GM21390 (cell line): ENCODE data around the gene POU3F3.

Experiments
- ATAC-seq: cut with Tn5 transposase; IDR thresholded peaks from one replicate; pipeline ENCODE4 v1.9.1; 2021; ENCODE audit not compliant: unreplicated experiment

Gene POU3F3

GRCh38 chr2:104872866-104873688 is 19.2 kb downstream of the POU3F3 start:
- ATAC-seq = peak; percentile 90

- ATAC-seq = no peak
Observed at GRCh38 chr2:104873689-104874054, 19.8 kb downstream of the POU3F3 start.

DNA sequence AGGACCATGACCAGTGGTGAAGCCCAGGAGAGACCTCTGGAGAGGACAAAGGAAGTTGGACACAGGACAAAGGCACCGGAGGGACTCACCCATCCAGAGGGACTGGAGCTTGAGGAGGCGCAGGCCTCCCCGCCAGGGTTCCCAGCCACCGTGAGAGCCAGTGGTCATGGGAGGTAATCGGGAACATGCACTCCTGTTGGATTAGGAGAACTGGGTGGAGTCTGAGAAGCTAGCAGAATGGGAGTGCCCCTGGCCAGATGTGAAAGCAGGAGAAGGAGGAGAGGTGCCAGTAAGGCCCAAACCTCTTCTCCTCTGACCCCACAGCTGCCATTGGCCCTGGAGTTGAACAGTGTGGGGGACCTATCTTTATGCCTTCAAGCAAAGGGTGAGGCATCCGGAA is 20.3 kb downstream of the POU3F3 start:
- ATAC-seq = no peak

DNA sequence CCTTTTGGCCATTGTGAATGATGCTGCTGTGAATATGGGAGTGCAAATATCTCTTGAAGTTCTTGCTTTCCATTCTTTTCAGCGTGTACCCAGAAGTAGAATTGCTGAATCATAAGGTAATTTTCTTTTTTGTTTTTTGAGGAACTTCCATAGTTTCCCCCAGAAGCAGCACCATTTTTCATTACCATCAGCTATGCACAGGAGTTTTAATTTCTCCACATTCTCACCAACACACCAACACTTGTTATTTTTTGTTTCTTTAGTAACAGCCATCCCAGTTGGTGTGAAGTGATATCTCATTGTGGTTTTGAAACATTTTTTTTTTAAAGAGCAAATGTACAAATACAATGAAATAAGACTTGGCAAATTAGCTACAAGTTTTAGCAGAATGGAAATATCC is 21.3 kb downstream of the POU3F3 start:
- no peak for ATAC-seq

- ATAC-seq = no peak
Observed at GRCh38 chr2:104876606-104877570, 23.0 kb downstream of the POU3F3 start.

GRCh38 chr2:104878863-104879512 is 25.1 kb downstream of the POU3F3 start:
- no peak for ATAC-seq

- no peak for ATAC-seq
Observed at GRCh38 chr2:104880076-104880475, 26.2 kb downstream of the POU3F3 start.

- ATAC-seq = no peak
Observed at GRCh38 chr2:104883357-104883756, 29.4 kb downstream of the POU3F3 start.

GRCh38 chr2:104885119-104885782 is 31.3 kb downstream of the POU3F3 start:
- no peak for ATAC-seq

DNA sequence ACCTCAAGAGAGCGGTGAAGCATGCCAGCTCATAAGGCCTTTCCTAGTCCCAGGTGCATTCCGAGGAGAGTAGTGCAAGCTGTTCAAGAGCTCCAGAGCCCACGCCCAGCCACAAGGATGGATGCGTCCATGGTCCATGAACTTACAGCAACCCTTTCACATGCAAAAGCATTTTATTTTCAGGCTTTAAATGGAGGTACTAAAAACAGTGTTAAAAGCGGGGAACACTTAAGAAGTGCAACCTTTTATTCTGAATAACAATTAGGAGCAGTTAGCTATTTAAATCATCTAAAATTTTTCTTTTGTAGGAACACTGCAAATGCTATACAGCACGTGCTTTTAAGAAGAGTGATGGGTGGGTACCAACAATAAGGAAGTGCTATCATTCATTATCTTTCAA is 33.8 kb downstream of the POU3F3 start:
- ATAC-seq = no peak

GRCh38 chr2:104888489-104889258 is 34.8 kb downstream of the POU3F3 start:
- no peak for ATAC-seq

- ATAC-seq = no peak
Observed at GRCh38 chr2:104889291-104889959, 35.5 kb downstream of the POU3F3 start.

GRCh38 chr2:104889960-104890684 is 36.2 kb downstream of the POU3F3 start:
- no peak for ATAC-seq

- ATAC-seq = no peak
Observed at GRCh38 chr2:104890685-104891069, 36.8 kb downstream of the POU3F3 start.

DNA sequence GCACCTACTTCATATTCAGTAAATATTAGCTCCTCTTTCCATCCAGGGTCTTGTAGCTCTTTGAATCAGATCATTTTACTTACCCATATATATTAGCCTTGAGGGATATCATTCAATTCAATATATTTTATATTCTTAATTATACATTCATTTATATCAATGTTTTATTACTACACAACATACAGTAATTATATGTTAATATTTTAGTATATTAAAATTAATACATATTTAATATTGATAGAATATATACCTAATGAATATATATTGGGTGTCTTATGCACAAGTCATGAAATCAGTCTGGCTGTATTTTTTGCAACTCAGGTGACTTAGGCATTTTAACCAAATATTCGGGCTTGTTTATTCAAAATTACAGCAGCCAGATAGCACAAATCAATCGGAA is 37.2 kb downstream of the POU3F3 start:
- no peak for ATAC-seq

- ATAC-seq = no peak
Observed at GRCh38 chr2:104896446-104896845, 42.5 kb downstream of the POU3F3 start.

- no peak for ATAC-seq
Observed at GRCh38 chr2:104897515-104898184, 43.7 kb downstream of the POU3F3 start.

DNA sequence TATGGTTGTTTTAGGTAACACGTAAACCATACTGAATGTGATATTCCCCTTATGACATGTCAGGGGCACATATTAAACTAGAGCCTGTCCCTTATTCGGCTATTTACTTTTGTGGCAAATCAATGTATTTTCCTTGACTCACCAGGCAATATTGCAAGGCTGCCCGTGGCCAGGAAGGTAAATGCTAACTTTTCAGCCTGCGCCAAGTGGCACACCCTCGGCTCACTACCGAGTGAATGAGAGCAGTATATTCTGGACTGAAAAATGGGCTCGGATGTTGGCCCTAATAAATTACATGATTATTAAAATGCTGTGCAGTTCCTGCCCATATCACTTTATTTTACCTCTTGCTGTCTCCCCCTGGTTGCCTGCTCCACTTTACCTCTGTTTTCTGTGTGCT is 46.7 kb downstream of the POU3F3 start:
- ATAC-seq = no peak
